Fibroblast of peridontal ligament (primary cell): ENCODE measurements around the gene FRAS1.
"Not testable (repeated sequence)": the region's sequence is repeated elsewhere in the genome, so short reads cannot be mapped to it uniquely, and the experiment has no call there.

ENCODE experiments used
- DNase-seq: peaks from one replicate; pipeline ENCODE4 v3.0.0-alpha.2; 2010; ENCODE audit errors: extremely low read depth

The FRAS1 gene

DNA sequence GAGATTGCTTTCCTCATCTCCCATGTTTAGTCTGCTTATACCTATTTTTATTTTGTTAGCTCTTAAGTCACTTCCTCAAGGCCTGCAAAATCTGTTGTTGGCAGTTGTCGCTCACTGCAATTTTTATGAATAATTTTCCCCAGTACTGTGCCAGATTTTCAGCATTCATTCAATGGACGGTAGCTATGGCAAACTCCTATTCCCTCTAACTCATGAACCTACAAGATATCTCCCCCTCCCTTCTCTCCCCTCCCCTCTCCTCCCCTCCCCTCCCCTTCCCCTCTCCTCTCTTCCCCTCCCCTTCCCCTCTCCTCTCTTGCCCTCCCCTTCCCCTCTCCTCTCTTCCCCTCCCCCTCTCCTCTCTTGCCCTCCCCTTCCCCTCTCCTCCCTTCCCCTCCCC is 160.4 kb downstream of the FRAS1 start:
- no peak for DNase-seq

DNA sequence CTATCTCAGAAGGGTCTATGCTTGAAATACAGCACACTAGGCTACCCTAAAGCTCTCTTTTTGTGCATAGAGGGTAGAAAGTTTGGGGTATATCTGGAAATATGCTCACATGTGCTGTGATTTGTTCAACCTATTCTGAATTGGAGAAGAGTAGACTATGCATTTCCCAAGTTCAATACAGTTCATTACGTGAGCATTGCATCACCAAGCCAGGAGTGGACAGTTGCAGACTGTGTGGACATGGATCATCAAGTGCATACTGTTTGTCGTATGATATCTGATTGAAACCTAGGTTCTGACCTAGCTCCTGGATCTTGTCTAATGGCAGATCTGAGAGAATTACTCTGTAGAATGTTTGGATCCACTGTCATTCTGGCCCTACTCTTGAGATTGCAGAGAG is 161.1 kb downstream of the FRAS1 start:
- no peak for DNase-seq

DNA sequence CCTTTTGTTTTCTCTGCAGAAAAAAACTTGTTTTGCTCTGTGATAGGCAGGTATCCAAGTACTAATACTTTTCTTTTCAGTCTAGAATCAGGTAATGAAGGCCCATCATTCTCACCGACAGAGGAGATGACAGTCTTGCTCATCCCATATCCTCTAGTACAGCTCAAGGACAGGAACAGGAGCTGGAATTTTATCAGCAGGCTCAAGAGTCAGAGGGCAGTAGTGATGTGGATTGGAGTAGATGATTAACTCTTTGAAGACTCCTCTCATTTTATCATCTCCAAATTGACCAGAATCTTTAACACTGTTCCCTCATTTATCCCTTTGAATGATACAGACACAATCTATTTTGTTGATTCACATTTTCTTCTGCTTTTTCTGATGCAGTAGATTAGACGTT is 162.7 kb downstream of the FRAS1 start:
- DNase-seq = no peak

DNA sequence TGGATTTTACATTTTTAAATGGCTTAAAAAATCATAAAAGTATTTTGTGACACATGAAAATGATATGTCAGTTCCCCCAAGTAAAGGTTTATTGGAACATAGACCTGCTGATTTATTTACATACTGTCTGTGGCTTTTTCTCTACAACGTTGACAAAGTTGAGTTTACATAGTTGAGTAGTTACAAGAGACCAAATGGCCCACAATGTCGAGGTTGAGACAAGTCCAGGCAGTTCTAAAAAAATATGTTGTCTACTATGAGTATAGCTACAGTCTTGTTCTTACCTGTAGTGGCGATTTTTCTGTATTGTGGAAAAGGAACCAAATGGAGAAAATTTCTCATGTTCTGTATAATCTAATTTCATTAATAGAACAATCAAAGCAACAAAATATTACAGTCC is 163.2 kb downstream of the FRAS1 start:
- no peak for DNase-seq

DNA sequence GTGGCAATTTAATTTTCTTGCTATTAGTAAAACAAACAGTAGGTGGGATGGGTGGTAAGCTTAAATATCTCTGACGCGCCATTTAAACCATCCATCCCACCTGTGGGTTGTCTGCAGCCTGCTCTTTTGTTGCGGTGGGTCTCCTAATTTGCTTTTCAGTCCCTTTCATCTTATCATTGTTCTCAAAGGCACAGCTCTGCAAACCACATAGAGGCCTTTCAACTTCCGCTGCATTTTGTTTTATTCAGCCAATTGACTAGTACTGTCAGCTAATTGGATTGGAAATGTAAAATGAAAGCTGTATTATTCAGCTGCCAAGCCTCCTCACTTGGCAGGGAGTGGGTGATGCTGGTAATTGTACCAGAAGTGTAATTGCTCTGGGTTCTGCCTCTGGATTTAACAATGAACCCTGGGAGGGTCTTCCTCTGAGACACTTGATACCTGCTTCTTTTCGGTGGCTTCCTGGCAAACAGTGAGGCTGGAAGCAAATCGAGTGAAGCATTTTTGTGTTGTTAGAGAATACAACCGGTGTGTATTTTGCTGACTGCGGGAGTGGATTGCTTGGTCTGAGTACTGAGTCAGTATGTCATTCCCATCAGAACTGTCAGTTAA is 165.6 kb downstream of the FRAS1 start:
- no peak for DNase-seq

GRCh38 chr4:78225236-78225635 is 168.1 kb downstream of the FRAS1 start:
- DNase-seq = no peak

DNA sequence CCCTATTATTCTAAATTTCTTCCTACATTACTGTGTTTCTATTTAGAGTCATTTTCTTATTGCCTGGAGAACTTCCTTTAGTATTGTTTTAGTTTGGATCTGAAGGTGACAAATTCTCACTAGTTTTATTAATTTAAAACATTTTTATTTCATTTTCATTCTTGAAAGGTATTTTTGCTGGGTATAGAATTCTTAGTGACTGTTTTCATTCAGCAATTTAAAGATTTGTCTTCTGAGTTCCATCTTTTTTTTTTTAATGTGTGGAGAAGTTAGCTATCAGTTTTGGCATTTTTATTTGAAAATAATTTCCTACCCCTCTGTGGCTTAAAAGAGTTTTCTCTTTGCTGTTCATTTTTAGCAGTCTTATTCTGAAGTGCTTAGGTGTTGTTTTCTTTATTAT is 169.2 kb downstream of the FRAS1 start:
- no peak for DNase-seq

- DNase-seq = no peak
Observed at GRCh38 chr4:78227411-78228057, 170.4 kb downstream of the FRAS1 start.

DNA sequence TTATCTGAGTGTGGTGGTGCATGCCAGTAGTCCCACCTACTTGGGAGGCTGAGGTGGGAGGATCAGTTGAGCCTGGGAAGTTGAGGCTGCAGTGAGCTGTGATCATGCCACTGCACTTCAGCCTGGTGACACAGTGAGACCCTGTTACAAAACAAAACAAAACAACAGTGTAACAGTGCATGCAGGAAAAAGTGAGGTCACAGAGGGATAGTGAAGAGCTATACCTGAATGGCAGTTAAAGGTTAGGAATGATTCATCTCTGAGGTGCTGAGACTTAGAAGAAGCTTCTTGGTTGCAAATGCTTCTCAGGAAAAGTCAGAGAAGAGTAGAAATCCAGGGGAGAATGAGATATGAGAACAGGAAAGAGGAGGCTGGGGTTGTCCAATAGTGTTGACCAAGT is 178.7 kb downstream of the FRAS1 start:
- no peak for DNase-seq

DNA sequence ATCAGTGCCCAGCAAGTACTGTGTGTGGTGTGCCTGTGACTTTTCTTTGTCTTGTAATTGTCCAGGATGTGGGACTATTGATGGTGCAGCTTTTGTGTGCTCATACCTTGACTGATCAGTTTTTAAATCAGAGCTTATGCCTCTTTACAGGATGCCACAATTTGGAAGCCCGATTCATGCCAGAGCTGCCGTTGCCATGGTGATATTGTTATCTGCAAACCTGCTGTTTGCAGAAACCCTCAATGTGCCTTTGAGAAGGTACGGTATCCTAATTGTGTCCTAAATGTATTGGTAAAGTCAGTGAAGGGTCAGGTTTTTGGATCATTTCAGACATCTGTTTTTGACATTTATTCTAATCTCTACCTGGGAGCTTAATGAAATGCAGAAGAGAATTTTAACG is 180.2 kb downstream of the FRAS1 start:
- DNase-seq = no peak

GRCh38 chr4:78242071-78242470 is 184.9 kb downstream of the FRAS1 start:
- DNase-seq = peak; percentile 25

- DNase-seq = no peak
Observed at GRCh38 chr4:78244705-78245485, 187.8 kb downstream of the FRAS1 start.

DNA sequence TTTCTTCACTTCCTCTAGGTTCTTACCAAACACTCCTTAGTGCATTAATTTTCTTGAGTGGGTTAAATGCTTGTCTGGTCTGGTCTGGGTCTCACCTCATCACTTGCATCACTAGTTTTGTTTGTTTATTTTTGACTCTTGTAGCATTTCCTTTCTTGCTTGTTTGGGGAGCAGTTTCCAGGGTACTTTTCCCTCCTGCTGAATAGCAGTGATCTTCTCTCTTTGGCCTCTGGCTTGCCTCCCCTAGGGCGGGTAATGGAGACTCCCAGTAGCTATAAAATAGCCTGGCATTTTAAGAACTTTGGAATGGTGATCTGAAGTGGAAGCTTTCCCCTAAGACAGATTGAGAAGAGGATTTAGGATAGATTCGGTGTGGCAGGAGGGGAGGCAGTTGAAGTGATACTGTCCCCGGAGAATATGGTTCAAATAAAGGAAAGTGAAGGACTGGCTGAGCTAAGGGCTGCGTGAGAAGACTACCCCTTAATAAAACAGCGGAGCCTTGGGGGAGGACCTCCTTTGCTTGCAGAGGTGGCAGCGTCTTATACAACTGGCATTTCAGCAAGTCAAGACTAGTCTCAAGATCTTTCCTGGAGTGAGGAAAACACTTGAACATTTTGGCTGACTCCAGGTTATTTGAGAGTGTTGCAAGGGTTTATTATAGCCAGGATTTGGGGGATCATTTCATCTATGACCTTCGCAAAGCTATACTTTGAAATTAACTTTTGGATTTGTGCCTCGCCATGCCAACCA is 190.6 kb downstream of the FRAS1 start:
- DNase-seq = no peak

DNA sequence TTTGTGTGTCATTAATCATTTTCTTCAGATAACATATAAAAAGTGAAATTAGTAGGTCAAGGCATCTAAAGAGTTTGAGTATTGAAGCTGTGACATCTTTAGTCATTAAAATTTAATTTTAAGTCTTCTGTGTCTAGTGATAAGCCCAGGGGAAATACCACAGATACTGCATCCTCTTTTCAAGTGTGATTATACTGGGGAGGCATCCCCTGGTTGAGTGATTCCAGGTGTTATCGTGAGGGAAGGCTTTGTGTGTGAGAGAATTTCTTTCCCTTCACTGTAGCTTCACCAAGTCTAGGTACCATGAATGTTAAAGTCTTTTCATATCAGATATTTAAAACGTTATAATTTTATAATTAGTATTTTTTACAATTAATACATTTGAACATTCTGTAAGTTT is 193.4 kb downstream of the FRAS1 start:
- no peak for DNase-seq

DNA sequence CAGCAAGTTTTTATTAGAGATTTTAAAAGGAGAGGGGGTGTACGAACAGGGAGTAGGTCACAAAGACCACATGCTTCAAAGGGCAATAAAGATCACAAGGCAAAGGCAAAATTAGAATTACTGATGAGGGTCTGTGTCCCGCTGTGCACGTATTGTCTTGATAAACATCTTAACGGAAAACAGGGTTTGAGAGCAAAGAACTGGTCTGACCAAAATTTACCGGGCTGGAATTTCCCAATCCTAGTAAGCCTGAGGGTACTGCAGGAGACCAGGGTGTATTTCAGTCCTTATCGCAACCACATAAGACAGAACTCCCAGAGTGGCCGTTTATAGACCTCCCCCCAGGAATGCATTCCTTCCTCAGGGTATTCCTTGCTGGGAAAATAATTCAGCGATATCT is 195.7 kb downstream of the FRAS1 start:
- DNase-seq = not testable (repeated sequence)

GRCh38 chr4:78254893-78255292 is 197.8 kb downstream of the FRAS1 start:
- no peak for DNase-seq

GRCh38 chr4:78265006-78265405 is 207.9 kb downstream of the FRAS1 start:
- no peak for DNase-seq

DNA sequence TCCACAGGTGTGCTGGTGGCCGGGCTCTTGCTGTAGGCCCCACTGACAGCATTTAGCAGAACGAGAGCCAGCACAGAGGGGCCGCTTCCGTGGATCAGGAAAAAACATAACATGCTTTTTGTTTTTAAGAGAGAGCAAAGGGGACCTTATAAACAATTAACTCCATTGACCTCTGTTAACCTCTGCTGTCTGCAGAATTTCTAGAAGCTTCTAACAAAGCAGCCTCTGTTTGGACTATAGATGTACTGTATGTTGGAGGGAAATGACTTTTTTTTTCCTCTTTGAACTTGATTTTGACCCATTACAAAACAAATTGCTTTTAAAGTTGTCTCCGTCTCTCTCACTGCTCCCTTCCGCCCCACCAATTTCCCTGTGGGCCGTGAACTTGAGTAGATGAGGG is 210.7 kb downstream of the FRAS1 start:
- no peak for DNase-seq

DNA sequence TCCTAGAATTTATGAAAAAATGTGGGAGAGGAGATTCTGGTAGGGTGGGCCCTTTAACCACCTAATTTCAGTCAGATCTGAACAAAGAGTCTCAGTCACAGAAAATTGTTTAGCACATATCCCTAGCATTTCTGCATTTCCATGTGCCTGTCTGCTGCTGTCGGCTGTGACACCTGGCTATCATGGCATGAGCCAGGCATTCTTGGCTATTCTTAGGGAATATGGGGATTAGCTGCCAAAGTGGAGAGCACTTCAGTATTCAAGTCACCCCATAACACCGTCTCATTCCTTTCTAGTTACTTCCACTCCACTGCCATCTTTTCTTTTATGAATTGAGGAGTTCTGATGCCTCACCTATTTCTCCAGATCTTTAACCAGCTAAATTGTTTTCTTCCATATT is 211.5 kb downstream of the FRAS1 start:
- DNase-seq = no peak

DNA sequence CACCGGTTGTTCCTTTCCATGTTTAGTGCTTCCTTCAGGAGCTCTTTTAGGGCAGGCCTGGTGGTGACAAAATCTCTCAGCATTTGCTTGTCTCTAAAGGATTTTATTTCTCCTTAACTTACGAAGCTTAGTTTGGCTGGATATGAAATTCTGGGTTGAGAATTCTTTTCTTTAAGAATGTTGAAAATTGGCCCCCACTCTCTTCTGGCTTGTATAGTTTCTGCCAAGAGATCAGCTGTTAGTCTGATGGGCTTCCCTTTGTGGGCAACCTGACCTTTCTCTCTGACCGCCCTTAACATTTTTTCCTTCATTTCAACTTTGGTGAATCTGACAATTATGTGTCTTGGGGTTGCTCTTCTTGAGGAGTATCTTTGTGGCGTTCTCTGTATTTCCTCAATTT is 218.3 kb downstream of the FRAS1 start:
- DNase-seq = not testable (repeated sequence)

- DNase-seq = no peak
Observed at GRCh38 chr4:78286281-78286680, 229.2 kb downstream of the FRAS1 start.

- DNase-seq = peak; percentile 92
Observed at GRCh38 chr4:78288327-78288726, 231.2 kb downstream of the FRAS1 start.
